Retinal pigment epithelial cell (primary cell): ENCODE data around the gene PACS1.

Experiments used
- DNase-seq: peaks from one replicate; pipeline ENCODE4 v3.0.0-alpha.2; 2010; ENCODE audit warnings: low read depth
- H3K4me3 ChIP-seq: 2 replicates; pipeline ENCODE4 v1.5.1; 2011; ENCODE audit warnings: mild to moderate bottlenecking, low read length, control low read depth, moderate library complexity
- CTCF ChIP-seq: conservative IDR thresholded peaks from 2 replicates; pipeline ENCODE4 v1.5.1; 2011; ENCODE audit warnings: low read depth, low read length, control low read depth, inconsistent platforms

The PACS1 gene

DNA sequence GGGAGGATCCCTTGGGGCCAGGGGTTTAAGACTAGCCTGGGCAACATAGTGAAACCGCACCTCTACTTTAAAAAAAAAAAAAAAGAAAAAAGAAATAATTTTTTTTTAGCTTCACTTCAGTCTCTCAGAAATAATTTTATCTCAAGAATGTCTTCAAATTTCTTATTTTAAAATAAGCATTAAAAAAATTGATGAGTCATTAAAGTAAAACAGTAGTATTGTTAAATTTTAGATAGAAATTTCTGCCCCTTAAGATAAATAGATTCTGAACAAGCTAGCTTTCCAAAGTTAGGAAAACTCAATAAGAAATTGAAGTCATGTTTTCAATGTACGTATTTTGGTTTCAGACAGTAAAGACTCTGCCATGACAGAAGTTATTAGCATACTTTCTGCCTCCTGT lies 7.7 kb upstream of the PACS1 start:
- TF ChIP-seq CTCF, result no peak
- H3K4me3 ChIP-seq, result no peak overlapping the region
- DNase-seq, result no peak

DNA sequence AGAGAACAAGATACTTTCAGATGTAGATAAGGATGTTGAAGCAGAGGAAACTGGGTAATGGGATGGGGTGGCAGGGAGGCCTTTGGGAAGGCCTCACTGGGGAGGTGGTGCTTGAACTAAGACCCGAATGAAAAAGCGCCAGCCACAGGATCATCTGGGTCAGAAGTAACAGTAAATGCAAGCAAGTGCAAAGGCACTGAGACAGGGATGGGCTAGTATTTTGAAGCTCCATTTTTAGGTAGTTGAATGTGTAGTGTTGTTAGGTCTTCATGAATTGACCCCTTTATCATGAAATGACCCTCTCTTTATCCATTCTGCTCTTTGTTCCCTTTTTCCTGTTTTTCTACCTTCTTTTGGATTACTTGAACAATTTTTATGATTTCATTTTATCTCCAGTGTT lies 6.2 kb upstream of the PACS1 start:
- H3K4me3 ChIP-seq, result no peak overlapping the region
- no peak for DNase-seq
- TF ChIP-seq CTCF, result no peak

GRCh38 chr11:66064571-66064970 lies 5.5 kb upstream of the PACS1 start:
- H3K4me3 ChIP-seq, result no peak overlapping the region
- TF ChIP-seq CTCF, result no peak
- no peak for DNase-seq

GRCh38 chr11:66066751-66067150 lies 3.3 kb upstream of the PACS1 start:
- H3K4me3 ChIP-seq, result no peak overlapping the region
- no peak for DNase-seq

GRCh38 chr11:66067640-66068039 lies 2.4 kb upstream of the PACS1 start:
- no peak for TF ChIP-seq CTCF
- no peak overlapping the region for H3K4me3 ChIP-seq
- DNase-seq, result no peak

More at GRCh38 chr11:66066751-66067150, 3.3 kb upstream of the PACS1 start:
- no peak for TF ChIP-seq CTCF

DNA sequence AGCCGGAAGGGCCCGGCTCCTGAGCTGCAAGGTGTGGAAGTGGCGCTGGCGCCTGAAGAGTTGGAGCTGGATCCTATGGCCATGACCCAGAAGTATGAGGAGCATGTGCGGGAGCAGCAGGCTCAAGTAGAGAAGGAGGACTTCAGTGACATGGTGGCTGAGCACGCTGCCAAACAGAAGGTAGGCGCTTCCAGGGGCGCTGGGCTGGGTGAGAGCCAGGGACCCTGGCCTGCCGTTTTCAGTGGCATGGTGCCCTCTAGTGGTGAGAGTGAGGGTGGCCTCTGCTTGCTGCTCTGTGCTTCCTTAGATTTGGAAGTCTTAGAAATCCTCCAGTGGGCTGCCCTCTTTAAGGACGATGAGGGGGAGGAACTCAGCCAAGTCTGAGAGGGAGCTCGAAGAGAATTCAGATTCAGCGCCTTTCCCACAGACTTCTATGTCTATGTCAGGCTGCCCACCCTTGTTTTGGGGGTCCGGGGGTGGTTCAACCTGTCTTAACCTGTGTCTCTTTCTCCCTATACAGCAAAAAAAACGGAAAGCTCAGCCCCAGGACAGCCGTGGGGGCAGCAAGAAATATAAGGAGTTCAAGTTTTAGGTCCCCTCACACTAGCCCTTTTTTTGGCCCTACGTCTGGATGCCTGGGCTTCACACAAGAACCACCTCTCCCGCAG lies 1.8 kb upstream of the PACS1 start:
- no peak overlapping the region for H3K4me3 ChIP-seq
- no peak for DNase-seq
- TF ChIP-seq CTCF, result peak; percentile 93

DNA sequence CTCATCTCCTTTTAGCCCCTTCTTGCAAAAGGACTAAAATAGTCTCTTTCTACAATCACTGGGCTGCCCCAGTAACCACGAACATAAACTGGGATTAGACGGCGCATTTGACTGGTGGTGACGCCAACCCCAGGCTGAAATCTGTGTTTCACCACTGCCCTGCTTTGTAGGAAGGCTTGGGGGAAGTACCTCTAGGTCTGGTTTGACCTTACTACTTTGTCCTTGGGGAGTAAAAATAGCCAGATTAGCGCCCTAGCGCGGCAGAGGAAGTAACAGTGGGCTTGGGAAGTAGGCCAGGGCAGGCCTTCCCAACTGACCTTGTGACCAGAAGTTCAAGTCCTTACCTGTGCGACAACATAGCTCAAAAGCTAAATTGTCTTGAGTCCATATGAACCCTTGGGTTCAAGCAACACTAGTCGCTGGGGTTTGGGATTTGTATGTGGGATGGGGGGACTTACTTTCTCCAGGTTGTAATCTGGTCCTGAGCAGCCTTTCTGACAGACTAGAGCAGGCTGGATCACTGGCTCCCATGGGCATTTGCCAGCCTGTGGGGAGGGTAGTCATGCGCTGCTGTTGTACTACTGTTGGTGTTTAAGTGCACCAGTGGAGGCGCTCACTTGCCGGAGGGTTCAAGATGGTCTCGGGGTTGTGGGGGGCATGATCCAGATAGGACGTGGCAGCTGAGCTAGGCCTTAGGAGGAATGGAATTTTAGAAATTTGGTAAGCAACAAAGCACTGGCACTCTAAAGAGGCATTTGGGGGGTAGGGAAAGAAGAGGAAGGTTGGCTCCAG lies 953 bp upstream of the PACS1 start:
- DNase-seq, result peak; percentile 49
- TF ChIP-seq CTCF, result peak; percentile 43
- H3K4me3 ChIP-seq, result peak overlapping the region; percentile 45
